Lung microvascular endothelial cell (primary cell): ENCODE data around the gene C8B. TPM values are rescaled to one million over a fixed set of nuclear protein-coding genes. Genes with fewer than 3 reads are reported as not detected.

Experiments used
- DNase-seq, 2 donors: peaks; one replicate each; pipeline versions ENCODE4 v3.0.0 to v3.0.0-alpha.2; 2010; ENCODE audit warnings: low read depth in 2 of 2
- total RNA-seq: library from RNA; depleted of rRNA; stranded (reverse); fragments of >200 nt; gene quantifications from 2 replicates; pipeline ENCODE4 v1.2.1, GENCODE V29; 2014

C8B gene
- total RNA-seq, 1 donor from 2014 or later = not detected

GRCh38 chr1:56931686-56932085 is 34.1 kb downstream of the C8B start:
- no peak for DNase-seq

- DNase-seq = no peak
These were observed 34.6 kb downstream of the C8B start for GRCh38 chr1:56931211-56931610.

- no peak for DNase-seq
These were observed 36.3 kb downstream of the C8B start for GRCh38 chr1:56929492-56929891.

GRCh38 chr1:56927986-56928385 is 37.8 kb downstream of the C8B start:
- no peak for DNase-seq

- no peak for DNase-seq
These were observed 38.6 kb downstream of the C8B start for GRCh38 chr1:56927171-56927570.

GRCh38 chr1:56925193-56925592 is 40.6 kb downstream of the C8B start:
- DNase-seq = no peak

GRCh38 chr1:56924116-56924515 is 41.7 kb downstream of the C8B start:
- DNase-seq = no peak

- DNase-seq = no peak
These were observed 42.6 kb downstream of the C8B start for GRCh38 chr1:56923201-56923600.

GRCh38 chr1:56922507-56922906 is 43.3 kb downstream of the C8B start:
- no peak for DNase-seq

GRCh38 chr1:56922070-56922469 is 43.7 kb downstream of the C8B start:
- DNase-seq = no peak

GRCh38 chr1:56921479-56921878 is 44.3 kb downstream of the C8B start:
- no peak for DNase-seq

GRCh38 chr1:56920591-56921001 is 45.2 kb downstream of the C8B start:
- no peak for DNase-seq

- DNase-seq = no peak
These were observed 48.5 kb downstream of the C8B start for GRCh38 chr1:56917356-56917755.

- no peak for DNase-seq
These were observed 49.2 kb downstream of the C8B start for GRCh38 chr1:56916630-56917029.

GRCh38 chr1:56915960-56916359 is 49.9 kb downstream of the C8B start:
- DNase-seq = no peak

- no peak for DNase-seq
These were observed 53.5 kb downstream of the C8B start for GRCh38 chr1:56912325-56912724.

GRCh38 chr1:56911098-56911938 is 54.5 kb downstream of the C8B start:
- DNase-seq = no peak

GRCh38 chr1:56910441-56910985 is 55.3 kb downstream of the C8B start:
- DNase-seq = no peak

- no peak for DNase-seq
These were observed 57.1 kb downstream of the C8B start for GRCh38 chr1:56908619-56909221.

- no peak for DNase-seq
These were observed 60.1 kb downstream of the C8B start for GRCh38 chr1:56905667-56906066.

GRCh38 chr1:56904663-56905397 is 61.0 kb downstream of the C8B start:
- DNase-seq = no peak

- DNase-seq = no peak
These were observed 62.0 kb downstream of the C8B start for GRCh38 chr1:56903778-56904177.
